GM18870 (cell line): ENCODE data around the gene OAS2.

Experiments used
- ATAC-seq: cut with Tn5 transposase; IDR thresholded peaks from one replicate; pipeline ENCODE4 v1.9.1; 2021; ENCODE audit warnings: moderate library complexity; ENCODE audit not compliant: unreplicated experiment

OAS2 gene

GRCh38 chr12:113056381-113056630 is 78.0 kb downstream of the OAS2 start:
- no peak for ATAC-seq

GRCh38 chr12:113056631-113057488 is 78.5 kb downstream of the OAS2 start, which contains the start of gene DTX1:
Gene DTX1 (plus strand): TSS chr12:113056730. CDS start chr12:113058193, 1,463 bp downstream.
- ATAC-seq, result no peak

GRCh38 chr12:113057565-113058485 is 79.5 kb downstream of the OAS2 start:
- ATAC-seq, result no peak

GRCh38 chr12:113058553-113058952 is 80.2 kb downstream of the OAS2 start:
- ATAC-seq, result no peak

GRCh38 chr12:113059071-113059595 is 80.8 kb downstream of the OAS2 start:
- no peak for ATAC-seq

GRCh38 chr12:113060336-113060960 is 82.1 kb downstream of the OAS2 start:
- no peak for ATAC-seq

- ATAC-seq, result no peak
Measured at GRCh38 chr12:113061061-113061694, 82.9 kb downstream of the OAS2 start.
